Measurements from ENCODE around the gene AKNAD1.

The AKNAD1 gene

DNA sequence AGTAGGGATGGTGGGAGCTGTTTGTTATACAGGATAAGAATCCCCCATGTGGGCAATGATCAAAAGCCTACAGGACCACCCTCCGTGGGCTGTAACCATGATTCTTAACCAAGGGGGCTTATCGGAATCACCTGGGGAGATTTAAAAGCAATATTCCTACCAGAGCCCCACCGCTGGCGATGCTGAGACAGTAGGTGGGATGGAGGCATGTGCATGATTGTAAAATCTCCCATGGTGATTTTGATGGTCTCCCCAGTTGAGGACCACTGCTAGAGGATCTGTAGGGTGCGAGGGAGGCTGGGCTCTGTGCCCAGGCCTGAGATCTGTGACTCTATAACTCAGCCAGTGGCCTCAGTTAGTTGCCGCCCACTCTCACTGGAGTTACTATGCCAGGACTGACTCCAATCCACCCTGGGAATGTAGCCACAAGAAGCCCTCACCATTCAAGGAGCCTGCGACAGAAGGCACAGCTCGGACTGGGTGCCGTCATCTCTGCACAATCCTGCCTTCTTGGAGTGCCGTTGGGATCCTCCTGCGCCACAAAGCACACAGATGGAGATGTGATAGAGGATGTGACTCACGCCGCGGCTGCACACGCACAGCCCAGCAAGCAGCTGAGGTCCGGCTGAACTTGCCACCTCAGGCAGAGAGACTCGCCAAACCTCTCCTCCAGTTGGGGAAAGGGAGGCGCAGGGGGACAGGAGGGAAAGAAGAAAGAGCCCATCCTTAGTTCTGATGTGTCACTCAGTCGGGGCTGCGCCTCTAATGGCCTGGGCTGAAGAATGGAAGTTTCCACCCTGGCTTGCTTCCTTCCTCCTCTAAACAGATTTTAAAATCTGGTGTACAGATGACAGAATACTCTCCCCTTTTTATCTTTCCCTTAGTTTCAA is 26.5 kb downstream of the AKNAD1 start:
- DNase-seq, result no peak
- H2AK5ac ChIP-seq (ENCODE audit: low read length), result no peak overlapping the region
- no CpG with 5 or more reads among the region's 20 CpGs for WGBS (ENCODE audit: extremely low coverage, insufficient coverage, low lambda C conversion rate)

DNA sequence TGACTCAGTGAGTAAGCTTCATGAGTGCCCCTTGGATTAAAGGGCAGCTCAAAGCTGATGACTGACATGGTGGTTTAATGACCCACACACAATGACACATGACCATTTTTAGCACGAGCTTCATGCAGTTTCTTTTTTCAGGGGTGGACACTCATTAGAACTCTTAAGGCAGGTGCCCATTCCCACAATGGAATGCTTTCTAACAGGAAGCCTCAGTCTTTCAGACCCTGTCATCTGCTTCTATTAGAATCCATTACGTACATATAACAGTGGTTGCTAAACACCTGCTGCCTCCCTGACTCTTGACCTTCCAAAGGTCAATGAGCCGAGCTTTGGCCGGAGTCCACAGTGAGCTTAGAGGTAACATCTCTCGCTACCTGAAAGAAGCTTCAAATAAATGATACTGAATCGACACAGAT is 27.4 kb downstream of the AKNAD1 start:
- Histone ChIP-seq H3K36me3 (ENCODE audit: control insufficient read depth, insufficient read depth, low read length) (no peaks in the 10 kb centered on the region), H3K9ac (ENCODE audit: low read length) (no peak overlapping the region), H2BK15ac (replicated peaks; ENCODE audit: low read depth) (no peak overlapping the region), H4K5ac (ENCODE audit: low read length) (no peak overlapping the region), H3K79me2 (ENCODE audit: control insufficient read depth, insufficient read depth, low read length) (no peaks in the 10 kb centered on the region), H3K27ac (ENCODE audit: low read depth, low read length) (no peak overlapping the region), H3K23ac (ENCODE audit: low read length) (no peak overlapping the region), H4K8ac (ENCODE audit: low read depth, low read length) (no peak overlapping the region), H3K4ac (ENCODE audit: low read depth, low read length) (no peak overlapping the region), H2BK120ac (ENCODE audit: low read depth, low read length) (no peak overlapping the region), H2BK5ac (ENCODE audit: low read length) (no peak overlapping the region), H3K18ac (ENCODE audit: low read length) (no peak overlapping the region), H3K4me1 (ENCODE audit: control insufficient read depth, low read depth, low read length) (peaks cover 3% of the 10 kb centered on the region), H2AK5ac (ENCODE audit: low read length) (no peak overlapping the region), H3K56ac (ENCODE audit: low read length) (no peak overlapping the region), H3K79me1 (ENCODE audit: low read length) (no peaks in the 10 kb centered on the region), H3K27me3 (ENCODE audit: insufficient read depth, low read length, poor library complexity) (no peaks in the 10 kb centered on the region), H3K4me2 (ENCODE audit: low read length) (no peak overlapping the region), H3K4me3 (ENCODE audit: low read length) (no peak overlapping the region)
- no peak for DNase-seq
- no CpG with 5 or more reads among the region's 6 CpGs for WGBS (ENCODE audit: extremely low coverage, insufficient coverage, low lambda C conversion rate)

More for the DNA sequence above, 26.5 kb downstream of the AKNAD1 start:
- Histone ChIP-seq H3K79me1 (ENCODE audit: low read length) (no peaks in the 10 kb centered on the region), H2BK5ac (ENCODE audit: low read length) (no peak overlapping the region), H3K9ac (ENCODE audit: low read length) (no peak overlapping the region), H3K4ac (ENCODE audit: low read depth, low read length) (no peak overlapping the region), H3K56ac (ENCODE audit: low read length) (no peak overlapping the region), H3K27ac (ENCODE audit: low read depth, low read length) (no peak overlapping the region), H3K23ac (ENCODE audit: low read length) (no peak overlapping the region), H3K79me2 (ENCODE audit: control insufficient read depth, insufficient read depth, low read length) (no peaks in the 10 kb centered on the region), H3K4me1 (ENCODE audit: control insufficient read depth, low read depth, low read length) (peaks cover 3% of the 10 kb centered on the region), H3K27me3 (ENCODE audit: insufficient read depth, low read length, poor library complexity) (no peaks in the 10 kb centered on the region), H3K18ac (ENCODE audit: low read length) (no peak overlapping the region), H2BK15ac (replicated peaks; ENCODE audit: low read depth) (no peak overlapping the region), H4K8ac (ENCODE audit: low read depth, low read length) (no peak overlapping the region), H3K4me2 (ENCODE audit: low read length) (no peak overlapping the region), H4K5ac (ENCODE audit: low read length) (no peak overlapping the region), H2BK120ac (ENCODE audit: low read depth, low read length) (no peak overlapping the region), H3K4me3 (ENCODE audit: low read length) (no peak overlapping the region), H3K36me3 (ENCODE audit: control insufficient read depth, insufficient read depth, low read length) (no peaks in the 10 kb centered on the region)

DNA sequence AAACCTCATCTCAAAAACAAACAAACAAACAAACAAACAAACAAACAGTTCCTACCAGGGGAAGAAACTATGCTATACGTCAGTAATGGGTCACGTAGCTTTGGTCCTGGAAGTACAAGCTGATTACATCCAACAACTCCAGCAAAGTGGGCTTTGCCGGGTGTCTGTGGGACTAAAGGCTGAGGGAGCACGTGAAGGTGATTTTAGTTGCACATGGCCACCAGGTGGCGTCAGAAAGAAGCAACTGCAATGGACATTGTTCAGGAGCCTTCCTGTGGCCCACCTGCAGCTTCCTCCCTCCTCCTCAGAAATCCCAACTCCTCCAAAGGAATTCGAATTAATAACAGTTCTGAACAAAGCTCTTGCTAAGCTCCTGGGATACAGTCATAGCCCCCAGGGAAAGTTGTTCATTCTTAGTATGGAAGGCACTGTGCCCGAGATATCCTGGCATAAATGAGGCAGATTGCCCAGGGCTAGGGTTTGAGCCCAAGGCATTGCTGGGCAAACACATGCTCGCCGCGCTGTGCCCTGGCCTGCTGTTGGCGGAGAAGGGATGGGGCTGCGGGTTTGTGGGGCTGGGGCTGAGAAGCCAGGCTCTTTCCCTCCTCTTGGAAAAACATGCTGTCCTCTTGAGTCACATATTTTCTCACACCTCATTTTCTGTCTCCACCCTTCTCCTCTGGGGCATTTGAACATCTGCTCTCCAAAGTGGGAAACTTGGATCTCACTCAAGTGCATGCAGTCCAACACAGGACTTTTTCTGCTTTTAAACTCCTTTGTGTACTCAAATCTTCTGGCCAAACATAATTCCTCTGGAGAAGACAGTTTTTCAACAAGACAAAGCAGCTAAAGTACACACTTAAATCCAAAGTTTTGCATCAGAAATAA is 28.6 kb downstream of the AKNAD1 start:
- WGBS (ENCODE audit: extremely low coverage, insufficient coverage, low lambda C conversion rate), result no CpG with 5 or more reads among the region's 12 CpGs
- no peak overlapping the region for H3K4me3 ChIP-seq (ENCODE audit: low read length)

GRCh38 chr1:108826081-108826635 is 30.7 kb downstream of the AKNAD1 start:
- H2BK5ac ChIP-seq (ENCODE audit: low read length), result no peak overlapping the region
- no peak overlapping the region for H2BK120ac ChIP-seq (ENCODE audit: low read depth, low read length)
- no peak overlapping the region for H4K5ac ChIP-seq (ENCODE audit: low read length)
- H3K4ac ChIP-seq (ENCODE audit: low read depth, low read length), result no peak overlapping the region
- H3K18ac ChIP-seq (ENCODE audit: low read length), result no peak overlapping the region
- no peak overlapping the region for H3K4me2 ChIP-seq (ENCODE audit: low read length)
- no peak overlapping the region for H3K9ac ChIP-seq (ENCODE audit: low read length)
- no peak overlapping the region for H3K27ac ChIP-seq (ENCODE audit: low read depth, low read length)
- no peak overlapping the region for H2AK5ac ChIP-seq (ENCODE audit: low read length)
- H2BK15ac ChIP-seq (replicated peaks; ENCODE audit: low read depth), result no peak overlapping the region
- peaks cover 3% of the 10 kb centered on the region for H3K4me1 ChIP-seq (ENCODE audit: control insufficient read depth, low read depth, low read length)
- no peak overlapping the region for H3K4me3 ChIP-seq (ENCODE audit: low read length)
- no peak overlapping the region for H3K23ac ChIP-seq (ENCODE audit: low read length)
- H4K8ac ChIP-seq (ENCODE audit: low read depth, low read length), result no peak overlapping the region
- no CpG with 5 or more reads among the region's 3 CpGs for WGBS (ENCODE audit: extremely low coverage, insufficient coverage, low lambda C conversion rate)
- no peaks in the 10 kb centered on the region for H3K36me3 ChIP-seq (ENCODE audit: control insufficient read depth, insufficient read depth, low read length)
- H3K79me2 ChIP-seq (ENCODE audit: control insufficient read depth, insufficient read depth, low read length), result no peaks in the 10 kb centered on the region
- H3K56ac ChIP-seq (ENCODE audit: low read length), result no peak overlapping the region
- no peaks in the 10 kb centered on the region for H3K79me1 ChIP-seq (ENCODE audit: low read length)
- no peak for DNase-seq
- H3K27me3 ChIP-seq (ENCODE audit: insufficient read depth, low read length, poor library complexity), result no peaks in the 10 kb centered on the region

More for the DNA sequence above, 28.6 kb downstream of the AKNAD1 start:
- H3K79me1 ChIP-seq (ENCODE audit: low read length), result no peaks in the 10 kb centered on the region
- DNase-seq, result peak; percentile 90
- H3K4me1 ChIP-seq (ENCODE audit: control insufficient read depth, low read depth, low read length), result peaks cover 3% of the 10 kb centered on the region
- no peak overlapping the region for H4K8ac ChIP-seq (ENCODE audit: low read depth, low read length)
- H3K9ac ChIP-seq (ENCODE audit: low read length), result no peak overlapping the region
- no peaks in the 10 kb centered on the region for H3K27me3 ChIP-seq (ENCODE audit: insufficient read depth, low read length, poor library complexity)
- no peak overlapping the region for H2BK5ac ChIP-seq (ENCODE audit: low read length)
- no peak overlapping the region for H3K23ac ChIP-seq (ENCODE audit: low read length)
- H2BK15ac ChIP-seq (replicated peaks; ENCODE audit: low read depth), result no peak overlapping the region
- H3K56ac ChIP-seq (ENCODE audit: low read length), result peak overlapping the region; percentile 60
- no peaks in the 10 kb centered on the region for H3K79me2 ChIP-seq (ENCODE audit: control insufficient read depth, insufficient read depth, low read length)
- no peak overlapping the region for H4K5ac ChIP-seq (ENCODE audit: low read length)
- no peak overlapping the region for H3K27ac ChIP-seq (ENCODE audit: low read depth, low read length)
- no peak overlapping the region for H2BK120ac ChIP-seq (ENCODE audit: low read depth, low read length)
- no peak overlapping the region for H2AK5ac ChIP-seq (ENCODE audit: low read length)
- no peaks in the 10 kb centered on the region for H3K36me3 ChIP-seq (ENCODE audit: control insufficient read depth, insufficient read depth, low read length)
- no peak overlapping the region for H3K4ac ChIP-seq (ENCODE audit: low read depth, low read length)
- no peak overlapping the region for H3K4me2 ChIP-seq (ENCODE audit: low read length)
- H3K18ac ChIP-seq (ENCODE audit: low read length), result no peak overlapping the region

DNA sequence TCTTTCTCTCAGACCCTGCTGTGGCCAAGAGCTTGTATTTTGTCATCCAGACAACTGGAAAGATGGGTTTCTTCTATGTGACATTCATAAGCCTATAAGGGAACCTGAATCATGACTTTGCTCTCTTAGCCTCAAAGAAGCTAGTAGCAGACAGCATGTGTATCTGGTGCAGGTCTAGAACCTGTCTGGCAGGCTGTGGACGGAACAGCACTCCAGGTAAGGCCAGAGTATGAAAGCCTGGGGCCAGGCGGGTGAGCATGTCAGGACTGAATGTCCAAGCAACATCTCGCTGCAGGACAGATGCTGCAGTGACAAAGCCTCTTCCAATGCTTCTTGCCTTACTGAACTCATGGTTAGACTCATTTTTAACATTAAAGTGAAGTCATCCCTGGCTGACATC is 32.8 kb downstream of the AKNAD1 start:
- Histone ChIP-seq H3K79me1 (ENCODE audit: low read length) (no peaks in the 10 kb centered on the region), H2BK5ac (ENCODE audit: low read length) (no peak overlapping the region)

More for the DNA sequence above, 32.8 kb downstream of the AKNAD1 start:
- H3K36me3 ChIP-seq (ENCODE audit: control insufficient read depth, insufficient read depth, low read length), result no peaks in the 10 kb centered on the region
- H3K4me3 ChIP-seq (ENCODE audit: low read length), result no peak overlapping the region
- no peak overlapping the region for H2BK15ac ChIP-seq (replicated peaks; ENCODE audit: low read depth)
- no peak overlapping the region for H3K27ac ChIP-seq (ENCODE audit: low read depth, low read length)
- H3K18ac ChIP-seq (ENCODE audit: low read length), result no peak overlapping the region
- H3K27me3 ChIP-seq (ENCODE audit: insufficient read depth, low read length, poor library complexity), result no peaks in the 10 kb centered on the region
- H4K5ac ChIP-seq (ENCODE audit: low read length), result no peak overlapping the region
- no peak overlapping the region for H3K23ac ChIP-seq (ENCODE audit: low read length)
- H3K4me1 ChIP-seq (ENCODE audit: control insufficient read depth, low read depth, low read length), result peaks cover 3% of the 10 kb centered on the region
- no peak overlapping the region for H3K9ac ChIP-seq (ENCODE audit: low read length)
- no peak overlapping the region for H3K4ac ChIP-seq (ENCODE audit: low read depth, low read length)
- H3K79me2 ChIP-seq (ENCODE audit: control insufficient read depth, insufficient read depth, low read length), result no peaks in the 10 kb centered on the region
- H3K4me2 ChIP-seq (ENCODE audit: low read length), result no peak overlapping the region
- no peak overlapping the region for H2AK5ac ChIP-seq (ENCODE audit: low read length)
- no peak overlapping the region for H2BK120ac ChIP-seq (ENCODE audit: low read depth, low read length)
- H3K56ac ChIP-seq (ENCODE audit: low read length), result no peak overlapping the region
- WGBS (ENCODE audit: extremely low coverage, insufficient coverage, low lambda C conversion rate), result no CpG with 5 or more reads among the region's 3 CpGs
- H4K8ac ChIP-seq (ENCODE audit: low read depth, low read length), result no peak overlapping the region
- DNase-seq, result no peak

All from mesendoderm (in vitro differentiated cells).